HG02798 (cell line): ENCODE measurements around the gene LMOD1.

Experiments
- ATAC-seq: cut with Tn5 transposase; IDR thresholded peaks from one replicate; pipeline ENCODE4 v1.9.1; 2021; ENCODE audit warnings: mild to moderate bottlenecking; ENCODE audit not compliant: unreplicated experiment, poor library complexity

LMOD1 gene

GRCh38 chr1:201895120-201895665 lies 51.2 kb downstream of the LMOD1 start:
- no peak for ATAC-seq

GRCh38 chr1:201894343-201895119 lies 51.8 kb downstream of the LMOD1 start:
- no peak for ATAC-seq

- no peak for ATAC-seq
Measured at GRCh38 chr1:201893431-201893830, 52.9 kb downstream of the LMOD1 start.

- ATAC-seq, result no peak
Measured at GRCh38 chr1:201892211-201892610, 54.1 kb downstream of the LMOD1 start.

GRCh38 chr1:201891451-201892045 lies 54.8 kb downstream of the LMOD1 start:
- ATAC-seq, result no peak

- ATAC-seq, result no peak
Measured at GRCh38 chr1:201890806-201891450, 55.4 kb downstream of the LMOD1 start.

- no peak for ATAC-seq
Measured at GRCh38 chr1:201890223-201890622, 56.1 kb downstream of the LMOD1 start.

- no peak for ATAC-seq
Measured at GRCh38 chr1:201889090-201889968, 57.0 kb downstream of the LMOD1 start.

GRCh38 chr1:201888282-201889089 lies 57.9 kb downstream of the LMOD1 start, which contains the start of gene SHISA4:
Gene SHISA4, plus strand, starts transcription at chr1:201888898. Its CDS starts 97 bp downstream, at chr1:201888995.
- ATAC-seq, result no peak

- ATAC-seq, result no peak
Measured at GRCh38 chr1:201887116-201887866, 59.1 kb downstream of the LMOD1 start.

- ATAC-seq, result no peak
Measured at GRCh38 chr1:201886103-201886885, 60.1 kb downstream of the LMOD1 start.

- ATAC-seq, result no peak
Measured at GRCh38 chr1:201885531-201886075, 60.7 kb downstream of the LMOD1 start.

- ATAC-seq, result no peak
Measured at GRCh38 chr1:201884425-201884824, 61.9 kb downstream of the LMOD1 start.

GRCh38 chr1:201883786-201884185 lies 62.6 kb downstream of the LMOD1 start:
- no peak for ATAC-seq

GRCh38 chr1:201883266-201883665 lies 63.1 kb downstream of the LMOD1 start:
- ATAC-seq, result no peak

GRCh38 chr1:201882665-201883132 lies 63.6 kb downstream of the LMOD1 start:
- no peak for ATAC-seq

- ATAC-seq, result no peak
Measured at GRCh38 chr1:201881617-201882016, 64.7 kb downstream of the LMOD1 start.
